Measurements from ENCODE around the gene SFTPB. TPM values are rescaled to one million over a fixed set of nuclear protein-coding genes. Genes with fewer than 3 reads are reported as not detected.

SFTPB gene
- total RNA-seq, 3 donors from 2014 or later = 3.7 TPM; not detected in 2

- peak overlapping the region; percentile 83 for H3K27ac ChIP-seq
- peak in 1 of 2 donors; percentile 73 for DNase-seq (ENCODE audit: low spot score in 2 of 2)
- H3K36me3 ChIP-seq = no peaks in the 10 kb centered on the region
- intact Hi-C loops (cut with DNase I; ENCODE audit: low total_unique reads) = no loop called here
- H3K4me3 ChIP-seq = no peak overlapping the region
- no peaks in the 10 kb centered on the region for H3K27me3 ChIP-seq
- no peak for TF ChIP-seq CTCF (IDR thresholded peaks at IDR 0.05)
- TF ChIP-seq POLR2AphosphoS5 (IDR thresholded peaks at IDR 0.05) = peak; percentile 90 to 98 (median 95)
- peaks cover 0 to 4% of the 10 kb centered on the region in 2 donors for H3K4me1 ChIP-seq
- H3K9me3 ChIP-seq = no peaks in the 10 kb centered on the region
Observed at GRCh38 chr2:85705680-85706039, 37.7 kb upstream of the SFTPB start.

- intact Hi-C loops (cut with DNase I; ENCODE audit: low total_unique reads) = no loop called here
Observed at GRCh38 chr2:85704800-85705679, 37.0 kb upstream of the SFTPB start.

GRCh38 chr2:85704038-85704437 lies 36.0 kb upstream of the SFTPB start:
- no peaks in the 10 kb centered on the region for H3K36me3 ChIP-seq
- intact Hi-C loops (cut with DNase I; ENCODE audit: low total_unique reads) = no loop called here
- H3K4me3 ChIP-seq = no peak overlapping the region
- no peaks in the 10 kb centered on the region for H3K27me3 ChIP-seq
- no peaks in the 10 kb centered on the region for H3K9me3 ChIP-seq
- TF ChIP-seq POLR2A (IDR thresholded peaks at IDR 0.05) = no peak
- no peak for TF ChIP-seq CTCF (IDR thresholded peaks at IDR 0.05)
- TF ChIP-seq POLR2AphosphoS5 (IDR thresholded peaks at IDR 0.05) = no peak
- no peak overlapping the region for H3K27ac ChIP-seq
- peaks cover 0 to 4% of the 10 kb centered on the region in 2 donors for H3K4me1 ChIP-seq
- DNase-seq (ENCODE audit: low spot score in 2 of 2) = no peak

More at GRCh38 chr2:85704800-85705679, 37.0 kb upstream of the SFTPB start:
- Histone ChIP-seq H3K27ac (peak overlapping the region; percentile 73 to 83), H3K27me3 (no peaks in the 10 kb centered on the region), H3K9me3 (no peaks in the 10 kb centered on the region), H3K4me3 (no peak overlapping the region), H3K36me3 (no peaks in the 10 kb centered on the region), H3K4me1 (peaks cover 0 to 4% of the 10 kb centered on the region in 2 donors)
- no peak for DNase-seq (ENCODE audit: low spot score in 2 of 2)
- no peak for TF ChIP-seq POLR2AphosphoS5 (IDR thresholded peaks at IDR 0.05)
- TF ChIP-seq POLR2A (IDR thresholded peaks at IDR 0.05) = no peak
- TF ChIP-seq CTCF (IDR thresholded peaks at IDR 0.05) = no peak

- intact Hi-C loops (cut with DNase I; ENCODE audit: low total_unique reads) = no loop called here
- Histone ChIP-seq H3K4me3 (no peak overlapping the region), H3K27me3 (no peaks in the 10 kb centered on the region), H3K36me3 (no peaks in the 10 kb centered on the region), H3K4me1 (peaks cover 0 to 4% of the 10 kb centered on the region in 2 donors), H3K9me3 (no peaks in the 10 kb centered on the region), H3K27ac (no peak overlapping the region)
- DNase-seq (ENCODE audit: low spot score in 2 of 2) = no peak
- TF ChIP-seq POLR2AphosphoS5 (IDR thresholded peaks at IDR 0.05) (no peak), POLR2A (IDR thresholded peaks at IDR 0.05) (no peak), CTCF (IDR thresholded peaks at IDR 0.05) (no peak)
Observed at GRCh38 chr2:85703329-85703728, 35.3 kb upstream of the SFTPB start.

- intact Hi-C loops (cut with DNase I; ENCODE audit: low total_unique reads) = no loop called here
- Histone ChIP-seq H3K4me3 (no peak overlapping the region), H3K27ac (no peak overlapping the region), H3K4me1 (peaks cover 0 to 4% of the 10 kb centered on the region in 2 donors), H3K9me3 (no peaks in the 10 kb centered on the region), H3K27me3 (no peaks in the 10 kb centered on the region), H3K36me3 (no peaks in the 10 kb centered on the region)
- TF ChIP-seq POLR2AphosphoS5 (IDR thresholded peaks at IDR 0.05) (no peak), POLR2A (IDR thresholded peaks at IDR 0.05) (no peak), CTCF (IDR thresholded peaks at IDR 0.05) (no peak)
- DNase-seq (ENCODE audit: low spot score in 2 of 2) = no peak
Observed at GRCh38 chr2:85702800-85703199, 34.8 kb upstream of the SFTPB start.
